Tibial nerve (tissue), 4 donors: Measurements from ENCODE around the gene PSTPIP2. TPM values are rescaled to one million over a fixed set of nuclear protein-coding genes. Genes with fewer than 3 reads are reported as not detected.
"Not testable (repeated sequence)": the region's sequence is repeated elsewhere in the genome, so short reads cannot be mapped to it uniquely, and the experiment has no call there.

Experiments used
- DNase-seq, 2 donors: peaks; one replicate each; pipeline ENCODE4 v3.0.0-alpha.2; 2019; ENCODE audit warnings: low spot score in 2 of 2
- H3K27ac ChIP-seq, 4 donors: fragments of 200-600 bp; sonication (generic) in 3 of 4; one replicate each; pipeline ENCODE4 v1.5.1; 2017 to 2019; ENCODE audit warnings: mild to moderate bottlenecking in 1 of 4
- H3K27me3 ChIP-seq, 2 donors: fragments of 200-600 bp; sonication (generic) in 1 of 2; one replicate each; pipeline versions ENCODE4 v1.5.1 to v1.6.0; 2017 to 2019
- H3K36me3 ChIP-seq, 3 donors: fragments of 200-600 bp; sonication (generic); one replicate each; pipeline ENCODE4 v1.5.1; 2018 to 2019
- H3K4me1 ChIP-seq, 4 donors: fragments of 200-600 bp; sonication (generic) in 3 of 4; one replicate each; pipeline ENCODE4 v1.5.1; 2017 to 2019
- H3K4me3 ChIP-seq, 4 donors: fragments of 200-600 bp; sonication (generic) in 3 of 4; one replicate each; pipeline ENCODE4 v1.5.1; 2017 to 2019; ENCODE audit warnings: mild to moderate bottlenecking in 1 of 4, moderate library complexity in 1 of 4
- H3K9me3 ChIP-seq, 4 donors: fragments of 200-600 bp; sonication (generic) in 3 of 4; one replicate each; pipeline ENCODE4 v1.5.1; 2017 to 2019
- EP300 ChIP-seq, 2 donors: sonication (generic); formaldehyde crosslinking; IDR thresholded peaks; one replicate each; pipeline ENCODE4 v1.6.1; 2017; ENCODE audit warnings: antibody characterized with exemption in 2 of 2, mild to moderate bottlenecking in 1 of 2
- POLR2A ChIP-seq, 2 donors: fragments of 450-650 bp; IDR thresholded peaks; one replicate each; pipeline ENCODE4 v1.6.1; 2017; ENCODE audit warnings: antibody characterized with exemption in 2 of 2, mild to moderate bottlenecking in 2 of 2, moderate library complexity in 2 of 2
- whole genome bisulfite sequencing, 2 donors: methylation state at CpG; one replicate each; pipeline ENCODE4 v1.1.5; 2018; 5-methylcytosine and 5-hydroxymethylcytosine counted together
- total RNA-seq, 4 donors: library from RNA; depleted of rRNA; stranded (reverse); fragments of >200 nt; gene quantifications; one replicate each; pipeline ENCODE4 v1.1.0, GENCODE V29; 2016
- TF ChIP-seq, protein P1 (sequence below), 5 experiments: fragments of 200-600 bp in 3 of 5; fragments of 450-650 bp in 2 of 5; sonication (generic) in 3 of 5; IDR thresholded peaks; one replicate each; pipeline ENCODE4 v1.5.1; 2016 to 2019; ENCODE audit warnings: antibody characterized with exemption in 5 of 5, mild to moderate bottlenecking in 3 of 5, moderate library complexity in 2 of 5

The PSTPIP2 gene
- total RNA-seq, 4 donors from 2014 or later = 5.4 to 9.9 (median 7.1) TPM

GRCh38 chr18:45995461-45995860 is 76.6 kb downstream of the PSTPIP2 start:
- TF ChIP-seq, protein P1, sequence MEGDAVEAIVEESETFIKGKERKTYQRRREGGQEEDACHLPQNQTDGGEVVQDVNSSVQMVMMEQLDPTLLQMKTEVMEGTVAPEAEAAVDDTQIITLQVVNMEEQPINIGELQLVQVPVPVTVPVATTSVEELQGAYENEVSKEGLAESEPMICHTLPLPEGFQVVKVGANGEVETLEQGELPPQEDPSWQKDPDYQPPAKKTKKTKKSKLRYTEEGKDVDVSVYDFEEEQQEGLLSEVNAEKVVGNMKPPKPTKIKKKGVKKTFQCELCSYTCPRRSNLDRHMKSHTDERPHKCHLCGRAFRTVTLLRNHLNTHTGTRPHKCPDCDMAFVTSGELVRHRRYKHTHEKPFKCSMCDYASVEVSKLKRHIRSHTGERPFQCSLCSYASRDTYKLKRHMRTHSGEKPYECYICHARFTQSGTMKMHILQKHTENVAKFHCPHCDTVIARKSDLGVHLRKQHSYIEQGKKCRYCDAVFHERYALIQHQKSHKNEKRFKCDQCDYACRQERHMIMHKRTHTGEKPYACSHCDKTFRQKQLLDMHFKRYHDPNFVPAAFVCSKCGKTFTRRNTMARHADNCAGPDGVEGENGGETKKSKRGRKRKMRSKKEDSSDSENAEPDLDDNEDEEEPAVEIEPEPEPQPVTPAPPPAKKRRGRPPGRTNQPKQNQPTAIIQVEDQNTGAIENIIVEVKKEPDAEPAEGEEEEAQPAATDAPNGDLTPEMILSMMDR (IDR thresholded peaks at IDR 0.05) = no peak
- TF ChIP-seq EP300 (IDR thresholded peaks at IDR 0.05) (no peak), POLR2A (IDR thresholded peaks at IDR 0.05) (no peak)
- no peak for DNase-seq
- Histone ChIP-seq H3K4me3 (no peak overlapping the region), H3K9me3 (no peaks in the 10 kb centered on the region), H3K4me1 (no peaks in the 10 kb centered on the region), H3K27ac (no peak overlapping the region), H3K36me3 (peaks cover 0 to 6% (median 0%) of the 10 kb centered on the region in 3 donors), H3K27me3 (no peaks in the 10 kb centered on the region)
- WGBS, 2 donors = 91 to 94% methylated on average over 3 of the region's 3 CpGs

- TF ChIP-seq EP300 (IDR thresholded peaks at IDR 0.05) = no peak
- TF ChIP-seq POLR2A (IDR thresholded peaks at IDR 0.05) = no peak
- TF ChIP-seq, protein P1 (IDR thresholded peaks at IDR 0.05) = no peak
- no peak overlapping the region for H3K27ac ChIP-seq
- no peaks in the 10 kb centered on the region for H3K27me3 ChIP-seq
- no peaks in the 10 kb centered on the region for H3K4me1 ChIP-seq
- peaks cover 0 to 16% (median 0%) of the 10 kb centered on the region in 3 donors for H3K36me3 ChIP-seq
- 54 to 68% methylated on average over 4 of the region's 4 CpGs for WGBS, 2 donors
- no peak overlapping the region for H3K4me3 ChIP-seq
- no peak for DNase-seq
- H3K9me3 ChIP-seq = no peaks in the 10 kb centered on the region
Observed at GRCh38 chr18:45993438-45993837, 78.6 kb downstream of the PSTPIP2 start.

GRCh38 chr18:45992527-45992926 is 79.5 kb downstream of the PSTPIP2 start:
- H3K36me3 ChIP-seq = peaks cover 0 to 16% (median 0%) of the 10 kb centered on the region in 3 donors
- not testable (repeated sequence) for H3K27me3 ChIP-seq, H3K4me1 ChIP-seq, H3K9me3 ChIP-seq, DNase-seq, H3K27ac ChIP-seq, H3K4me3 ChIP-seq
- 75 to 82% methylated on average over 6 of the region's 6 CpGs for WGBS, 2 donors

- no peak for TF ChIP-seq POLR2A (IDR thresholded peaks at IDR 0.05)
- DNase-seq = no peak
- Histone ChIP-seq H3K4me1 (no peaks in the 10 kb centered on the region), H3K27me3 (no peaks in the 10 kb centered on the region), H3K4me3 (no peak overlapping the region), H3K36me3 (peaks cover 0 to 16% (median 0%) of the 10 kb centered on the region in 3 donors), H3K27ac (no peak overlapping the region), H3K9me3 (no peaks in the 10 kb centered on the region)
- 92 to 97% methylated on average over 3 of the region's 3 CpGs for WGBS, 2 donors
Observed at GRCh38 chr18:45991788-45992187, 80.3 kb downstream of the PSTPIP2 start.

DNA sequence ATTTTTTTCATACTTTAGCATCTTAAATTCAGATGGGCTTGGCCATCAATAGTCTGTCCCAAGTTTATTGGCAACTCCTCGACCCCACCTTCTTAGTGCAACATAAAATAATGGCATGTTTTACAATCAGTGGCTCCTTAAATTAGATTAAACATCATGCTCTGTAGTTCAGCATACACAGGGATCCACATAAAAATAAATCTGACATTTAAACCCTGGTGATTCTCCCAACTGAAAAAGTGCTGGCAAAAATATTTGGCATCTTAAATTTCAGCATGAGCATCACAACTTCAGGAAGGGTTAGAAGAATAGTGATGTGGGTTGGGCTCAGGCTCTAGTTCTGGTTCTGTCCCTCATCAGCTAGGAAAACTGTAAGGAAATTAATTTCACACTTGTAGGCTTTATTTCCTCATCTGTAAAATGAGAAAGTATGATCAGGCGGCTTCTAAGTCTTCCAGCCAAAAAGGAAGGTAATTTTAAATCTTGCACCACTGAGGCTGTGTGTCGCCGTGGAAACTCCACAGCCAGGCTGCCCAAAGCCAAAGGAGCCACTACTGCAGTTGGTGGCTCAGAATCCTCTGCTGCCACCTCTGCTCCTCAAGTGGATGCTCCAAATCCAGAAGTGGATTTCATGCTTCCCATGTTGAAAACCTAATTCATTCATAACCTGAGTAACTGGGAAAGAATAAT is 87.4 kb downstream of the PSTPIP2 start:
- Histone ChIP-seq H3K27ac (no peak overlapping the region), H3K36me3 (peaks cover 0 to 6% (median 0%) of the 10 kb centered on the region in 3 donors), H3K4me1 (peaks cover 0 to 2% (median 0%) of the 10 kb centered on the region in 4 donors), H3K9me3 (no peaks in the 10 kb centered on the region), H3K4me3 (no peak overlapping the region), H3K27me3 (no peaks in the 10 kb centered on the region)
- WGBS, 2 donors = 87 to 89% methylated on average over 4 of the region's 4 CpGs
- no peak for DNase-seq
- TF ChIP-seq, protein P1 (IDR thresholded peaks at IDR 0.05) = no peak
- TF ChIP-seq EP300 (IDR thresholded peaks at IDR 0.05) = no peak
- no peak for TF ChIP-seq POLR2A (IDR thresholded peaks at IDR 0.05)

DNA sequence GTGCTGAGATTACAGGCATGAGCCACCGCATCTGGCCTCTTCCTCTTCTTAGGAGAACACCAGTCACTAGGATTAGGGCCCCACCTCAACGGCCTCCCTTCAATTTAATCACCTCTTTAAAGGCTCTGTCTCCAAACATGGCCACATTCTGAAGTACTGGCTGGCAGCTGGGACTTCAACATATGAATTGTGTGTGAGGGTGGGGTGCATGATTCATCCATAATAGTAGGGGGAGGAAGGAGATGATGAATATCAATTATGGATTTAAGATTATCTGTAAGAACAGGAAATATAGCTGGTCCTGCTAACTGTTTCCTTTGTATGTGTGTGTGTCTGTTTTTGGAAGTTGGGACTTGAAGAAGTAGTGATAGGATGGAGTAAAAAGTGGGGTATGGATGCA is 90.2 kb downstream of the PSTPIP2 start:
- TF ChIP-seq POLR2A (IDR thresholded peaks at IDR 0.05) (no peak), EP300 (IDR thresholded peaks at IDR 0.05) (no peak)
- TF ChIP-seq, protein P1 (IDR thresholded peaks at IDR 0.05) = no peak
- WGBS, 2 donors = 80 to 84% methylated on average over 2 of the region's 2 CpGs
- H3K27ac ChIP-seq = no peak overlapping the region
- no peaks in the 10 kb centered on the region for H3K9me3 ChIP-seq
- DNase-seq = no peak
- H3K4me3 ChIP-seq = no peak overlapping the region
- no peaks in the 10 kb centered on the region for H3K36me3 ChIP-seq
- no peaks in the 10 kb centered on the region for H3K27me3 ChIP-seq
- H3K4me1 ChIP-seq = peaks cover 0 to 2% (median 0%) of the 10 kb centered on the region in 4 donors
